Right atrium auricular region (tissue), 2 donors: ENCODE results near the gene GCH1. TPM values are rescaled to one million over a fixed set of nuclear protein-coding genes. Genes with fewer than 3 reads are reported as not detected.

ENCODE experiments used
- DNase-seq: peaks from one replicate; pipeline ENCODE4 v3.0.0-alpha.2; 2019; ENCODE audit warnings: low spot score
- H3K27ac ChIP-seq, 2 donors: fragments of 200-600 bp; sonication (generic); 1 replicate in 1 of 2; 2 replicates in 1 of 2; pipeline ENCODE4 v1.5.1; 2016 to 2019
- H3K27me3 ChIP-seq, 2 donors: fragments of 200-600 bp; sonication (generic); one replicate each; pipeline versions ENCODE4 v1.5.1 to v1.6.0; 2017 to 2019
- H3K36me3 ChIP-seq: fragments of 200-600 bp; sonication (generic); one replicate; pipeline ENCODE4 v1.5.1; 2016
- H3K4me1 ChIP-seq, 2 donors: fragments of 200-600 bp; sonication (generic); one replicate each; pipeline versions ENCODE4 v1.5.1 to v1.6.0; 2017 to 2019
- H3K4me3 ChIP-seq, 2 donors: fragments of 200-600 bp; sonication (generic); 1 replicate in 1 of 2; 2 replicates in 1 of 2; pipeline ENCODE4 v1.5.1; 2017 to 2019; ENCODE audit warnings: mild to moderate bottlenecking in 1 of 2, moderate library complexity in 1 of 2
- H3K9me3 ChIP-seq, 2 donors: fragments of 200-600 bp; sonication (generic); one replicate each; pipeline ENCODE4 v1.5.1; 2019
- CTCF ChIP-seq, 2 donors: fragments of 200-600 bp; sonication (generic); IDR thresholded peaks; one replicate each; pipeline ENCODE4 v1.5.1; 2019; ENCODE audit warnings: antibody characterized with exemption in 2 of 2
- total RNA-seq, 2 donors: library from RNA; depleted of rRNA; stranded (reverse); fragments of >200 nt; gene quantifications; one replicate each; pipeline ENCODE4 v1.1.0, GENCODE V29; 2016

The GCH1 gene
- total RNA-seq, 2 donors from 2014 or later: 2.4 to 3.8 TPM

- no peaks in the 10 kb centered on the region for H3K36me3 ChIP-seq
- no peak for DNase-seq
- no peak overlapping the region for H3K27ac ChIP-seq
- H3K4me3 ChIP-seq: no peak overlapping the region
- no peaks in the 10 kb centered on the region for H3K27me3 ChIP-seq
- no peaks in the 10 kb centered on the region for H3K9me3 ChIP-seq
- H3K4me1 ChIP-seq: no peaks in the 10 kb centered on the region
- no peak for TF ChIP-seq CTCF (IDR thresholded peaks at IDR 0.05)
Measured at GRCh38 chr14:54936816-54937215, 34.2 kb upstream of the GCH1 start.

GRCh38 chr14:54935958-54936357, 33.3 kb upstream of the GCH1 start:
- Histone ChIP-seq H3K4me1 (no peaks in the 10 kb centered on the region), H3K4me3 (no peak overlapping the region), H3K27me3 (no peaks in the 10 kb centered on the region), H3K36me3 (no peaks in the 10 kb centered on the region), H3K27ac (no peak overlapping the region), H3K9me3 (no peaks in the 10 kb centered on the region)
- TF ChIP-seq CTCF (IDR thresholded peaks at IDR 0.05): no peak
- DNase-seq: no peak

- no peak for TF ChIP-seq CTCF (IDR thresholded peaks at IDR 0.05)
- H3K36me3 ChIP-seq: no peaks in the 10 kb centered on the region
- H3K4me3 ChIP-seq: no peak overlapping the region
- H3K4me1 ChIP-seq: no peaks in the 10 kb centered on the region
- no peak overlapping the region for H3K27ac ChIP-seq
- H3K27me3 ChIP-seq: no peaks in the 10 kb centered on the region
- H3K9me3 ChIP-seq: no peaks in the 10 kb centered on the region
- no peak for DNase-seq
Measured at GRCh38 chr14:54935100-54935499, 32.5 kb upstream of the GCH1 start.

GRCh38 chr14:54933006-54933405, 30.4 kb upstream of the GCH1 start:
- H3K4me1 ChIP-seq: no peaks in the 10 kb centered on the region
- no peak for DNase-seq
- no peaks in the 10 kb centered on the region for H3K36me3 ChIP-seq
- no peaks in the 10 kb centered on the region for H3K9me3 ChIP-seq
- H3K4me3 ChIP-seq: no peak overlapping the region
- H3K27me3 ChIP-seq: no peaks in the 10 kb centered on the region
- no peak for TF ChIP-seq CTCF (IDR thresholded peaks at IDR 0.05)
- H3K27ac ChIP-seq: no peak overlapping the region

GRCh38 chr14:54931598-54932340, 29.1 kb upstream of the GCH1 start:
- DNase-seq: no peak
- no peaks in the 10 kb centered on the region for H3K27me3 ChIP-seq
- H3K36me3 ChIP-seq: no peaks in the 10 kb centered on the region
- H3K9me3 ChIP-seq: no peaks in the 10 kb centered on the region
- H3K4me3 ChIP-seq: no peak overlapping the region
- TF ChIP-seq CTCF (IDR thresholded peaks at IDR 0.05): no peak
- no peak overlapping the region for H3K27ac ChIP-seq
- H3K4me1 ChIP-seq: no peaks in the 10 kb centered on the region

- no peak for TF ChIP-seq CTCF (IDR thresholded peaks at IDR 0.05)
- Histone ChIP-seq H3K4me3 (no peak overlapping the region), H3K27me3 (no peaks in the 10 kb centered on the region), H3K27ac (no peak overlapping the region), H3K4me1 (no peaks in the 10 kb centered on the region), H3K36me3 (no peaks in the 10 kb centered on the region), H3K9me3 (no peaks in the 10 kb centered on the region)
- no peak for DNase-seq
Measured at GRCh38 chr14:54931101-54931500, 28.5 kb upstream of the GCH1 start.
